Measurements from ENCODE around the gene IMPACT. TPM values are rescaled to one million over a fixed set of nuclear protein-coding genes. Genes with fewer than 3 reads are reported as not detected.

Gene IMPACT
- total and polyA plus RNA-seq, 2 of the 8 experiments (the other 6 are each of a cell fraction or from before 2014, with no cell fraction given) = 31.1 to 44.6 TPM

- TF ChIP-seq, protein P1, sequence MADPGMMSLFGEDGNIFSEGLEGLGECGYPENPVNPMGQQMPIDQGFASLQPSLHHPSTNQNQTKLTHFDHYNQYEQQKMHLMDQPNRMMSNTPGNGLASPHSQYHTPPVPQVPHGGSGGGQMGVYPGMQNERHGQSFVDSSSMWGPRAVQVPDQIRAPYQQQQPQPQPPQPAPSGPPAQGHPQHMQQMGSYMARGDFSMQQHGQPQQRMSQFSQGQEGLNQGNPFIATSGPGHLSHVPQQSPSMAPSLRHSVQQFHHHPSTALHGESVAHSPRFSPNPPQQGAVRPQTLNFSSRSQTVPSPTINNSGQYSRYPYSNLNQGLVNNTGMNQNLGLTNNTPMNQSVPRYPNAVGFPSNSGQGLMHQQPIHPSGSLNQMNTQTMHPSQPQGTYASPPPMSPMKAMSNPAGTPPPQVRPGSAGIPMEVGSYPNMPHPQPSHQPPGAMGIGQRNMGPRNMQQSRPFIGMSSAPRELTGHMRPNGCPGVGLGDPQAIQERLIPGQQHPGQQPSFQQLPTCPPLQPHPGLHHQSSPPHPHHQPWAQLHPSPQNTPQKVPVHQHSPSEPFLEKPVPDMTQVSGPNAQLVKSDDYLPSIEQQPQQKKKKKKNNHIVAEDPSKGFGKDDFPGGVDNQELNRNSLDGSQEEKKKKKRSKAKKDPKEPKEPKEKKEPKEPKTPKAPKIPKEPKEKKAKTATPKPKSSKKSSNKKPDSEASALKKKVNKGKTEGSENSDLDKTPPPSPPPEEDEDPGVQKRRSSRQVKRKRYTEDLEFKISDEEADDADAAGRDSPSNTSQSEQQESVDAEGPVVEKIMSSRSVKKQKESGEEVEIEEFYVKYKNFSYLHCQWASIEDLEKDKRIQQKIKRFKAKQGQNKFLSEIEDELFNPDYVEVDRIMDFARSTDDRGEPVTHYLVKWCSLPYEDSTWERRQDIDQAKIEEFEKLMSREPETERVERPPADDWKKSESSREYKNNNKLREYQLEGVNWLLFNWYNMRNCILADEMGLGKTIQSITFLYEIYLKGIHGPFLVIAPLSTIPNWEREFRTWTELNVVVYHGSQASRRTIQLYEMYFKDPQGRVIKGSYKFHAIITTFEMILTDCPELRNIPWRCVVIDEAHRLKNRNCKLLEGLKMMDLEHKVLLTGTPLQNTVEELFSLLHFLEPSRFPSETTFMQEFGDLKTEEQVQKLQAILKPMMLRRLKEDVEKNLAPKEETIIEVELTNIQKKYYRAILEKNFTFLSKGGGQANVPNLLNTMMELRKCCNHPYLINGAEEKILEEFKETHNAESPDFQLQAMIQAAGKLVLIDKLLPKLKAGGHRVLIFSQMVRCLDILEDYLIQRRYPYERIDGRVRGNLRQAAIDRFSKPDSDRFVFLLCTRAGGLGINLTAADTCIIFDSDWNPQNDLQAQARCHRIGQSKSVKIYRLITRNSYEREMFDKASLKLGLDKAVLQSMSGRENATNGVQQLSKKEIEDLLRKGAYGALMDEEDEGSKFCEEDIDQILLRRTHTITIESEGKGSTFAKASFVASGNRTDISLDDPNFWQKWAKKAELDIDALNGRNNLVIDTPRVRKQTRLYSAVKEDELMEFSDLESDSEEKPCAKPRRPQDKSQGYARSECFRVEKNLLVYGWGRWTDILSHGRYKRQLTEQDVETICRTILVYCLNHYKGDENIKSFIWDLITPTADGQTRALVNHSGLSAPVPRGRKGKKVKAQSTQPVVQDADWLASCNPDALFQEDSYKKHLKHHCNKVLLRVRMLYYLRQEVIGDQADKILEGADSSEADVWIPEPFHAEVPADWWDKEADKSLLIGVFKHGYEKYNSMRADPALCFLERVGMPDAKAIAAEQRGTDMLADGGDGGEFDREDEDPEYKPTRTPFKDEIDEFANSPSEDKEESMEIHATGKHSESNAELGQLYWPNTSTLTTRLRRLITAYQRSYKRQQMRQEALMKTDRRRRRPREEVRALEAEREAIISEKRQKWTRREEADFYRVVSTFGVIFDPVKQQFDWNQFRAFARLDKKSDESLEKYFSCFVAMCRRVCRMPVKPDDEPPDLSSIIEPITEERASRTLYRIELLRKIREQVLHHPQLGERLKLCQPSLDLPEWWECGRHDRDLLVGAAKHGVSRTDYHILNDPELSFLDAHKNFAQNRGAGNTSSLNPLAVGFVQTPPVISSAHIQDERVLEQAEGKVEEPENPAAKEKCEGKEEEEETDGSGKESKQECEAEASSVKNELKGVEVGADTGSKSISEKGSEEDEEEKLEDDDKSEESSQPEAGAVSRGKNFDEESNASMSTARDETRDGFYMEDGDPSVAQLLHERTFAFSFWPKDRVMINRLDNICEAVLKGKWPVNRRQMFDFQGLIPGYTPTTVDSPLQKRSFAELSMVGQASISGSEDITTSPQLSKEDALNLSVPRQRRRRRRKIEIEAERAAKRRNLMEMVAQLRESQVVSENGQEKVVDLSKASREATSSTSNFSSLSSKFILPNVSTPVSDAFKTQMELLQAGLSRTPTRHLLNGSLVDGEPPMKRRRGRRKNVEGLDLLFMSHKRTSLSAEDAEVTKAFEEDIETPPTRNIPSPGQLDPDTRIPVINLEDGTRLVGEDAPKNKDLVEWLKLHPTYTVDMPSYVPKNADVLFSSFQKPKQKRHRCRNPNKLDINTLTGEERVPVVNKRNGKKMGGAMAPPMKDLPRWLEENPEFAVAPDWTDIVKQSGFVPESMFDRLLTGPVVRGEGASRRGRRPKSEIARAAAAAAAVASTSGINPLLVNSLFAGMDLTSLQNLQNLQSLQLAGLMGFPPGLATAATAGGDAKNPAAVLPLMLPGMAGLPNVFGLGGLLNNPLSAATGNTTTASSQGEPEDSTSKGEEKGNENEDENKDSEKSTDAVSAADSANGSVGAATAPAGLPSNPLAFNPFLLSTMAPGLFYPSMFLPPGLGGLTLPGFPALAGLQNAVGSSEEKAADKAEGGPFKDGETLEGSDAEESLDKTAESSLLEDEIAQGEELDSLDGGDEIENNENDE (IDR thresholded peaks at IDR 0.05; ENCODE audit: insufficient replicate concordance, low read length) = no peak
- TF ChIP-seq TAF7 (optimal IDR thresholded peaks at IDR 0.05; ENCODE audit: borderline replicate concordance, low read depth, low read length) (no peak), CHD1 (IDR thresholded peaks at IDR 0.05; ENCODE audit: low read depth, low read length) (no peak), SIN3A (conservative IDR thresholded peaks at IDR 0.05 in 1 of 2, IDR thresholded peaks at IDR 0.05 in 1 of 2; ENCODE audit: low read depth in 1 of 2, low read length in 2 of 2) (no peak), SIRT6 (IDR thresholded peaks at IDR 0.05; ENCODE audit: low read length) (no peak), SRF (IDR thresholded peaks at IDR 0.05; ENCODE audit: low read depth, low read length) (no peak), YY1 (IDR thresholded peaks at IDR 0.05; ENCODE audit: low read depth, low read length) (no peak), CHD2 (IDR thresholded peaks at IDR 0.05; ENCODE audit: low read length) (no peak), PHF8 (conservative IDR thresholded peaks at IDR 0.05; ENCODE audit: low read depth, low read length) (no peak)
These were observed 9.0 kb upstream of the IMPACT start (continued) for GRCh38 chr18:24417480-24417879.

All from H1 (cell line).